HCT116 (cell line): ENCODE measurements around the gene KMT2E. TPM values are rescaled to one million over a fixed set of nuclear protein-coding genes. Genes with fewer than 3 reads are reported as not detected.

ENCODE experiments used
- ATAC-seq: fragments of 200-7000 bp; cut with Tn5 transposase; 2 replicates; pipeline ENCODE4 v1.9.1; 2020; ENCODE audit warnings: mild to moderate bottlenecking, moderate library complexity
- BruUV-seq: library from RNA; stranded (reverse); fragments of 400-500 nt; replicated peaks from 2 replicates; lab custom pipeline; 2021; lab: Mats Ljungman, UMichigan
- CTCF ChIA-PET: fragments of 300-600 bp; sonication (Branson Sonifier 250); formaldehyde crosslinking; loops from one replicate; lab custom pipeline; 2021; ENCODE audit warnings: antibody characterized with exemption; lab: Charles Lee
- POLR2A ChIA-PET: fragments of 300-600, 350-600 bp; sonication (Branson Sonifier 250); formaldehyde crosslinking; loops from one replicate; lab custom pipeline; 2021; ENCODE audit warnings: antibody characterized with exemption; lab: Charles Lee
- RAD21 ChIA-PET, 2 experiments: fragments of 300-600 bp; sonication (Branson Sonifier 250); formaldehyde crosslinking; loops; one replicate each; lab custom pipeline; 2023; ENCODE audit warnings: low total read pairs in 2 of 2; ENCODE audit not compliant: uncharacterized antibody in 2 of 2, unreplicated experiment in 2 of 2, low non-redundant PET in 1 of 2; lab: Charles Lee
- DNase-seq: peaks from one replicate; pipeline ENCODE4 v3.0.0-alpha.2; 2010; ENCODE audit warnings: low read depth, low spot score
- H2AFZ ChIP-seq: fragments of 200-600 bp; shearing (Covaris generic), sonication (generic); 2 replicates; pipeline ENCODE4 v1.6.1; 2017; ENCODE audit warnings: low read depth, mixed run types, mixed read lengths, antibody characterized with exemption, low read length; ENCODE audit not compliant: poor library complexity, severe bottlenecking
- H3K27ac ChIP-seq: 2 replicates; pipeline ENCODE4 v1.5.1; 2012; ENCODE audit warnings: low read depth, low read length
- H3K27me3 ChIP-seq: fragments of 200-600 bp; sonication (generic); 2 replicates; pipeline ENCODE4 v1.6.1; 2016; ENCODE audit warnings: mixed run types, low read length, mixed read lengths; ENCODE audit not compliant: insufficient read depth
- H3K36me3 ChIP-seq, 2 experiments: fragments of 200-500 bp in 1 of 2; fragments of 200-600 bp in 1 of 2; sonication (Bioruptor generic) in 1 of 2; sonication (generic) in 1 of 2; 2 replicates each; pipeline versions ENCODE4 v1.5.1 to v1.6.1; 2014 to 2016; ENCODE audit warnings: low read length in 2 of 2, inconsistent platforms in 1 of 2, mixed read lengths in 1 of 2, mixed run types in 1 of 2; ENCODE audit not compliant: insufficient read depth in 2 of 2, control insufficient read depth in 1 of 2
- H3K4me1 ChIP-seq, 2 experiments: fragments of 200-600 bp in 1 of 2; sonication (generic) in 1 of 2; 2 replicates each; pipeline versions ENCODE4 v1.5.1 to v1.6.1; 2012 to 2017; ENCODE audit warnings: low read length in 2 of 2, inconsistent platforms in 1 of 2, mild to moderate bottlenecking in 1 of 2, mixed read lengths in 1 of 2, mixed run types in 1 of 2, moderate library complexity in 1 of 2; ENCODE audit not compliant: insufficient read depth in 2 of 2, control insufficient read depth in 1 of 2
- H3K4me2 ChIP-seq: fragments of 200-600 bp; sonication (generic); 2 replicates; pipeline ENCODE4 v1.6.1; 2017; ENCODE audit warnings: mixed run types, low read length, mixed read lengths
- H3K4me3 ChIP-seq, 2 experiments: fragments of 200-600 bp in 1 of 2; sonication (generic) in 1 of 2; replicated peaks in 1 of 2; 2 replicates each; pipeline ENCODE4 v1.5.1; 2011 to 2016; ENCODE audit warnings: low read length in 2 of 2, control low read depth in 1 of 2, low read depth in 1 of 2, mild to moderate bottlenecking in 1 of 2, mixed read lengths in 1 of 2, mixed run types in 1 of 2
- H3K79me2 ChIP-seq: fragments of 200-600 bp; sonication (generic); 2 replicates; pipeline ENCODE4 v1.6.1; 2017; ENCODE audit warnings: mild to moderate bottlenecking, mixed run types, low read length, moderate library complexity, mixed read lengths; ENCODE audit not compliant: insufficient read depth
- H3K9ac ChIP-seq: fragments of 200-600 bp; sonication (generic); 2 replicates; pipeline ENCODE4 v1.6.1; 2016; ENCODE audit warnings: low read length, mixed read lengths
- H3K9me2 ChIP-seq: fragments of 200-600 bp; sonication (generic), shearing (Covaris generic); 2 replicates; pipeline ENCODE4 v1.6.1; 2017; ENCODE audit warnings: mixed run types, mild to moderate bottlenecking, moderate library complexity; ENCODE audit not compliant: insufficient read depth
- H3K9me3 ChIP-seq, 2 experiments: fragments of 200-500 bp in 1 of 2; fragments of 200-600 bp in 1 of 2; sonication (Bioruptor generic) in 1 of 2; sonication (generic) in 1 of 2; 2 replicates each; pipeline ENCODE4 v1.6.1; 2014 to 2017; ENCODE audit warnings: low read length in 2 of 2, mixed read lengths in 2 of 2, inconsistent platforms in 1 of 2, low read depth in 1 of 2, mild to moderate bottlenecking in 1 of 2, mixed run types in 1 of 2, moderate library complexity in 1 of 2; ENCODE audit not compliant: control insufficient read depth in 1 of 2, insufficient read depth in 1 of 2
- H4K20me1 ChIP-seq: fragments of 200-600 bp; sonication (generic), shearing (Covaris generic); 2 replicates; pipeline ENCODE4 v1.6.1; 2017; ENCODE audit warnings: mixed run types, mild to moderate bottlenecking, moderate library complexity; ENCODE audit not compliant: insufficient read depth
- ATF3 ChIP-seq: IDR thresholded peaks from 2 replicates; pipeline ENCODE4 v1.6.1; 2012
- CBX3 ChIP-seq: IDR thresholded peaks from 2 replicates; pipeline ENCODE4 v1.6.1; 2012; ENCODE audit warnings: low read depth
- CEBPB ChIP-seq: IDR thresholded peaks from 2 replicates; pipeline ENCODE4 v1.6.1; 2012; ENCODE audit warnings: low read depth
- EZH2phosphoT487 ChIP-seq: fragments of 200-600 bp; IDR thresholded peaks from 2 replicates; pipeline ENCODE4 v1.6.1; 2018; ENCODE audit warnings: antibody characterized with exemption, borderline replicate concordance
- FOSL1 ChIP-seq: IDR thresholded peaks from 2 replicates; pipeline ENCODE4 v1.6.1; 2012; ENCODE audit warnings: low read depth
- MAX ChIP-seq: IDR thresholded peaks from 2 replicates; pipeline ENCODE4 v1.6.1; 2012
- POLR2A ChIP-seq: IDR thresholded peaks from 2 replicates; pipeline ENCODE4 v1.7.0; 2011; ENCODE audit warnings: borderline replicate concordance; ENCODE audit not compliant: insufficient read depth, insufficient read length; ENCODE audit errors: extremely low read depth
- POLR2AphosphoS5 ChIP-seq: IDR thresholded peaks from 2 replicates; pipeline ENCODE4 v1.6.1; 2011; ENCODE audit warnings: mild to moderate bottlenecking, low read depth, low read length, moderate library complexity
- RAD21 ChIP-seq: IDR thresholded peaks from 2 replicates; pipeline ENCODE4 v1.6.1; 2012; ENCODE audit warnings: low read depth, mild to moderate bottlenecking
- SIN3A ChIP-seq: IDR thresholded peaks from 2 replicates; pipeline ENCODE4 v1.6.1; 2012; ENCODE audit warnings: low read depth
- SRF ChIP-seq: IDR thresholded peaks from 2 replicates; pipeline ENCODE4 v1.6.1; 2012; ENCODE audit warnings: low read depth
- TCF7L2 ChIP-seq: IDR thresholded peaks from 2 replicates; pipeline ENCODE4 v1.7.0; 2011; ENCODE audit warnings: borderline replicate concordance, inconsistent platforms; ENCODE audit not compliant: insufficient read depth, insufficient read length; ENCODE audit errors: extremely low read depth
- ZFX ChIP-seq: fragments of 450-650 bp; IDR thresholded peaks from 2 replicates; pipeline ENCODE4 v1.6.1; 2017
- ZNF274 ChIP-seq: fragments of 200-500 bp; sonication (Bioruptor generic); IDR thresholded peaks from 2 replicates; pipeline ENCODE4 v1.6.1; 2014; ENCODE audit warnings: mild to moderate bottlenecking, low read depth, low read length, inconsistent platforms
- intact Hi-C: fragments of 100-400 bp; cut with micrococcal nuclease; formaldehyde crosslinking; loops from 2 replicates; pipeline ENCODE4 v1.10.0; 2022
- total RNA-seq: library from RNA; stranded (reverse); gene quantifications from one replicate; pipeline ENCODE4 v1.2.1, GENCODE V29; 2021; ENCODE audit not compliant: unreplicated experiment

KMT2E gene
- total RNA-seq, 1 experiment from 2014 or later: 39.8 TPM

DNA sequence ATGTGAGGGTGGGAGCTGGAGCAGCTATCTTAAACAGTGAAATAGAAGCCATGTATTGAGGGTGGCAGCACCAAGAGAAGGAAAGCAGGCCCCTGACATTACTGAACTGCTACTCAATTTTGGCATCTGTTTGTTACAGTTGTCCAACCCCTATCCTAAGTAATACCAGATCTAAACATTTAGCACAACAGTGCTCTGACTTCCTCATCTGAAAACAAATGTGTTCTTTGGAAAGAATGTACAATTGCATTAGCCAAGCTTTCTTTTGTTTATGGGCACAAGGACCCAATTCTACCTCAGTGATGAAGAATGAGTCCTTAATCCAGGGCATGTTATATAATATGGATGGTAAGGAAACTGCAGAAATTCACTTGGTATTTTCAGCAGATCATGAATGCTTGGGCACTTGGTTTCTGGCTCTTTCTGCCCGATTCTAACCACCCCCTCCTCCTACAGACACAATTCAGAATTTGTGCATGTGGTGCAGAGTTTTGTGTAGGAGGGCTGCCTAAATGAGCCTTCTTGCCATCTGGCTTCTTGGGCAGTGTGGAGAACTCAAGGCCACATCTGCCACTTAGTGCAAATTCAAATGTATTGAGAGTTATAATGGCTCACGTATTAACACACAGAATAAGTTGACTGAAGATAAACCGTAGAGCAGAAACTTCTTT lies 36.9 kb upstream of the KMT2E start:
- DNase-seq: no peak
- ATAC-seq: no peak
- no peak overlapping the region for H3K27ac ChIP-seq
- no peak overlapping the region for H3K9ac ChIP-seq
- H4K20me1 ChIP-seq: no peaks in the 10 kb centered on the region
- BruUV-seq: no TSS peak
- TF ChIP-seq MAX (no peak), SIN3A (no peak), TCF7L2 (no peak), ZFX (no peak)
- TF ChIP-seq, all 23 proteins: peak for 0
- H3K36me3 ChIP-seq: no peaks in the 10 kb centered on the region
- no peaks in the 10 kb centered on the region for H3K9me3 ChIP-seq
- H3K4me3 ChIP-seq: no peak overlapping the region
- H2AFZ ChIP-seq: no peak overlapping the region
- H3K4me2 ChIP-seq: no peak overlapping the region
- ChIA-PET RAD21 (no interaction called here), POLR2A (no interaction called here), CTCF (no interaction called here)
- H3K4me1 ChIP-seq: peaks cover 13 to 14% of the 10 kb centered on the region in 2 experiments; a peak in 3 of 4 replicates
- H3K9me2 ChIP-seq: no peaks in the 10 kb centered on the region
- intact Hi-C loops: no loop called here
- peaks cover 3% of the 10 kb centered on the region; the same call in 1 of the 2 replicates for H3K79me2 ChIP-seq
- H3K27me3 ChIP-seq: no peaks in the 10 kb centered on the region

DNA sequence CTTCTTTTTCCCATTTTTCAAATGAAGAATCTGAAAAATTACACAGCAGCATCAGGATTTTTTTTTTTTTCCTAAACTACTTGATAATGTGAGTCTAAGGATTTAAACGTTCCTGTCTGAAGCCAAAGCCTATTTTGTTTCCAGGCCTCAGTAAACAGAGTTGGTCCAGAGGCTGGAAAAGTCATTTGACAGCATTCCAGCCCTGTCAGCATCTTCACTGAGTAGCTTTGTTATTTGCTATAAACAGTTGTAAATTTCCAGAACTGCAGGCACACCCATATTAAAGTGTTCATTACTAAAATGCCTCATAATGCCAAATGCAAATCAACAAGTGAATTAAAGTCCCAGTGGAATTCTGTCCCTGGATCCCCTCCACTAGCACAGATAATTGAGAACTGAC lies 35.5 kb upstream of the KMT2E start:
- Histone ChIP-seq H3K36me3 (no peaks in the 10 kb centered on the region), H3K4me1 (peaks cover 24% of the 10 kb centered on the region in 2 experiments), H3K4me2 (no peak overlapping the region), H3K27me3 (no peaks in the 10 kb centered on the region), H3K9me2 (no peaks in the 10 kb centered on the region), H3K9me3 (no peaks in the 10 kb centered on the region), H3K79me2 (peaks cover 16% of the 10 kb centered on the region), H3K9ac (no peak overlapping the region), H3K27ac (no peak overlapping the region), H3K4me3 (no peak overlapping the region), H4K20me1 (no peaks in the 10 kb centered on the region), H2AFZ (no peak overlapping the region)
- ChIA-PET POLR2A (interaction anchor here (1.4 kb wide), 1 partner anchor 10 kb away, joined by 3 read pairs; no protein-coding TSS in a partner anchor), CTCF (no interaction called here), RAD21 (no interaction called here)
- intact Hi-C loops: no loop called here
- no peak for TF ChIP-seq ATF3
- TF ChIP-seq CEBPB: no peak
- TF ChIP-seq ZNF274: no peak
- no peak for TF ChIP-seq ZFX
- TF ChIP-seq TCF7L2: no peak
- TF ChIP-seq SRF: no peak
- TF ChIP-seq SIN3A: no peak
- TF ChIP-seq RAD21: no peak
- TF ChIP-seq EZH2phosphoT487: no peak
- TF ChIP-seq MAX: no peak
- TF ChIP-seq CBX3: no peak
- no peak for TF ChIP-seq FOSL1
- TF ChIP-seq POLR2A: no peak
- TF ChIP-seq POLR2AphosphoS5: no peak
- no peak for DNase-seq
- BruUV-seq: no TSS peak
- no peak for ATAC-seq
